SKM-1 (cell line): ENCODE measurements around the gene ITCH.

Experiments used
- DNase-seq: peaks from one replicate; lab custom pipeline; 2025; ENCODE audit not compliant: unreplicated experiment; lab: John Stamatoyannopoulos, UW

Gene ITCH

GRCh38 chr20:34544109-34544796 lies 181.2 kb downstream of the ITCH start:
- no peak for DNase-seq

- DNase-seq, result no peak
These were observed 183.7 kb downstream of the ITCH start for GRCh38 chr20:34546751-34547181.

- no peak for DNase-seq
These were observed 185.0 kb downstream of the ITCH start for GRCh38 chr20:34547844-34548613.

- no peak for DNase-seq
These were observed 186.3 kb downstream of the ITCH start for GRCh38 chr20:34549291-34549928.

- no peak for DNase-seq
These were observed 186.8 kb downstream of the ITCH start for GRCh38 chr20:34549929-34550305.

- no peak for DNase-seq
These were observed 189.5 kb downstream of the ITCH start for GRCh38 chr20:34552569-34552968.

- DNase-seq, result no peak
These were observed 190.3 kb downstream of the ITCH start for GRCh38 chr20:34553366-34553867.

GRCh38 chr20:34557936-34558319 lies 194.9 kb downstream of the ITCH start:
- DNase-seq, result no peak

GRCh38 chr20:34558320-34559218 lies 195.5 kb downstream of the ITCH start, which contains the start of gene MAP1LC3A:
TSS of gene MAP1LC3A (plus strand) at chr20:34558718. CDS start at chr20:34558869, 151 bp downstream.
- no peak for DNase-seq

- no peak for DNase-seq
These were observed 196.5 kb downstream of the ITCH start for GRCh38 chr20:34559311-34560140.

- DNase-seq, result no peak
These were observed 197.1 kb downstream of the ITCH start for GRCh38 chr20:34560141-34560523.

GRCh38 chr20:34560614-34561013 lies 197.5 kb downstream of the ITCH start:
- DNase-seq, result no peak
